HG03280 (cell line): Measurements from ENCODE around the gene CXCL1.
"Not testable (repeated sequence)": the region's sequence is repeated elsewhere in the genome, so short reads cannot be mapped to it uniquely, and the experiment has no call there.

ENCODE experiments used
- ATAC-seq: cut with Tn5 transposase; IDR thresholded peaks from one replicate; pipeline ENCODE4 v1.9.1; 2021; ENCODE audit warnings: mild to moderate bottlenecking, moderate library complexity; ENCODE audit not compliant: unreplicated experiment

Gene CXCL1

GRCh38 chr4:73872316-73873108 lies 3.3 kb downstream of the CXCL1 start:
- no peak for ATAC-seq

DNA sequence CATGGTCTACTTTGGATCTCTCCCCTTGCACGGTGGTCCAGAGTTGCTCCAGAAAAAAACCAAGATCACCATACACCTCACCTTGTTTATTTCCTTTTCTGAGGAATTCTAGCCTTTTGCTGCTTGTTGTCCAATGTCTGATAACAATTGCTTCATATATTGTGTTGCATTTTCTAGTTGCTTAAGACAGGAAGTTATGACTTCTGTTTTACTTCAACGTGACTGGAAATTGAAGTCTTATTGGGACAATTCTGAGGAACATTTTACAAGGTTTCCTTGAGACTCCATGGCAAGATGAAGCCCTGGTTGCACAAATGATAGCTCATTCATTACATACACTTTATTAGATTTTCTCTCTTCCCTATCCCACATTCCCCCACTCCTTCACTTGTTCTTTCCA lies 5.2 kb downstream of the CXCL1 start:
- ATAC-seq = no peak

DNA sequence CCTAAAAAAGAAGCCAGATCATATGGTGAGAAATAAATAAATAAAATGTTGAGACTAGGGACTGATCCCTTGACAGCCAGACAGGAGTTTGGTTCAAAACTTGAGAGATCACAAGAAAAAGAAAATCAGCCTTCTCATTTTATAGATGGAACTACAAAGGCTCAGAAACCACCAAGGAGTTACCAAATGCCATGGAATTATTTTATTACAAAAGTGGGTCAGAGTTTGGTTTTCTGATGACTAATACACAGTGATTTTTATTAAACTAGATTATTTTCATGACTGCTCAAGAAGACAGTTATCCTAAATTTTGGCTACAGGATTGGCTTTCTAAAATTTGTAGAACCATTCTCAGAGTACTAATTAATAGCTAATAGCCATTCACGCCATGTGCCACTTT lies 6.2 kb downstream of the CXCL1 start:
- no peak for ATAC-seq

GRCh38 chr4:73883306-73883705 lies 14.1 kb downstream of the CXCL1 start:
- ATAC-seq = no peak

GRCh38 chr4:73885574-73886267 lies 16.5 kb downstream of the CXCL1 start:
- no peak for ATAC-seq

- ATAC-seq = no peak
These were observed 22.1 kb downstream of the CXCL1 start for GRCh38 chr4:73891326-73891725.

GRCh38 chr4:73891739-73892405 lies 22.7 kb downstream of the CXCL1 start:
- no peak for ATAC-seq

DNA sequence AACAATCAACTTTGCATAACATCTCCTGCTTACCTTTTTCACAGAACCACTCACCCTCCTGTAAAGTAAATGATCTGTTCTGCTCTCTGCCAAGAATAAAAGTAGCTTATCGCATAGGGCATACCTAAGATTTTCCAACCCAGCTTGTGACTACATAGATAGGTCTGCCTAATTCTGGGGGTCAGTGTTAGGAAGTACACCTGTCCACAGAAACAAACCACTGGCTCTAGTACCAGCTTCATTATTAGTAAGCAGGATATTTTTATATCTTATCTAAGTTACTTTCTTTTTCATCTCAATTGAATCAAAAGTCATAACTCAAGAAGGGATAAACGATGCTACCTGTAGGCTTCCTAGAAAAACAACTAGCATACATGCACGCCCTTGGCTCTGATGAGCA lies 23.8 kb downstream of the CXCL1 start:
- no peak for ATAC-seq

- ATAC-seq = no peak
These were observed 24.8 kb downstream of the CXCL1 start for GRCh38 chr4:73894001-73894400.

GRCh38 chr4:73895201-73896175 lies 26.3 kb downstream of the CXCL1 start:
- no peak for ATAC-seq

- no peak for ATAC-seq
These were observed 27.2 kb downstream of the CXCL1 start for GRCh38 chr4:73896416-73896815.

DNA sequence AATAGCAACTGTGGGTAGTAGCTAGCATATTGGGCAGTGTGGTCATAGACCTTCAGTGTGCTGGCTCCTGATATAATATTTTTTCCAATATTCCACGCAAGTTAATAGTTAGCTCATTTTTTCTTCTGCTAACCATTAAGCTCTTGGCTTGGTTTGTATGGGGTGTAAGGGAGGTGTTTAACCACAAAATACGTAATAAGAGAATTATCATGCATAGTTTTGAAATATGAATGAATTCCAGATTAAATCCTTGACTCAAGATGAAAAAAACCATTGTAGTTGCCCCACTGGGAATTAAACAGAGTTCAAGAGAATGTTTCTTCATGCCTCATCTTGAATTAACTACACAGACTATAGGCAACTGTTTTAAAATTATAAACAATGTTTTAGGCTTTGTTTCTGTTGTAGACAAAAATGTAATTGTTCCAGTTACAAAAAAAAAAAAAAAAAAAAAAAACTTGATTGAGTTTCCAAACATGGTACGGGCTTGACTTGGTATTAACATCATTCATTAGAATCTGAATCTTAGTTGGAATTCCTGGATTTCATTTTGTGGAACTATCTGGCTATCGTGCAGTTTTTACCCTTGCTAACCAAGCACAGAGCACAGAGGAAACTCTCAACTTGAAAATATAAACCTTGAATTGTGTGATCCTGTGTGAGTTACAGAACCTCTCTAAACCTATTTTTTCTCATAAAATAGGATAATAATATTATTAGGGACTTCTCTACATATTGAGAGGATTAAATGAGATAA lies 28.4 kb downstream of the CXCL1 start:
- no peak for ATAC-seq

- ATAC-seq = not testable (repeated sequence)
These were observed 30.1 kb downstream of the CXCL1 start for GRCh38 chr4:73899338-73899737.

GRCh38 chr4:73901031-73901430 lies 31.8 kb downstream of the CXCL1 start:
- no peak for ATAC-seq

- ATAC-seq = no peak
These were observed 32.9 kb downstream of the CXCL1 start for GRCh38 chr4:73902038-73902637.

DNA sequence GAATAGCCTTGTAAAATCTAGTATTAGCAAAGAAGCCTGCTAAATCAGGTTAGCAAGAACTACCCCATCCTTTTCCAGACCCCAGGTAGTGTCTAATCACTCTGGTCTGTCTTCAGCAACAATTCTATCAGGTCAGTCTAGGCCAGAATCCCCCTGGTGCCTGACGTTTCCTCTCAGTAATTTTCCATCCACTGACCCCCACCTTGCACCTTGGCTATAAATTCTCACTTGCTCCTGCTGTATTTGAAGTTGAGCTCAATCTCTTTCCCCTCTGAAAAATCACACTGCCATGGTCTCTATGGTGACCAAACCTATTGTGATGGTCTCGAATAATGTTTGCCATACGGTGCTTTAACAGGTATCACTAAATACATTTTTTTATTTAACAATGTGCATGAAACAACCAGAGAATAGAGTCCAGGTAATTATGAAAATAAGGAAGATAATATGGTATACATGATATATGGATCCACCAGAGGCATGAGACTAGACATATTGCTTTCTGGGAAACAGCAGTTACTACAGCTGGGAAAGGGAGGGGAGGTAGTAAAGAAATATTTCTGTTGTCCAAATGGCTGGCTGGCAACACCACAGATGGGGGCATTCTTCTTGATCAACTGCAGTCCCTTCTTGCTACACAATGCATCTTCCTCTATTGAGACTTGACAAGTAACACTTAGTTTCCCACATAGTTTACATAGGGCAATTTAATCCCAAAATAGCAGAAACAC lies 33.8 kb downstream of the CXCL1 start:
- no peak for ATAC-seq

- no peak for ATAC-seq
These were observed 35.3 kb downstream of the CXCL1 start for GRCh38 chr4:73904491-73904890.

DNA sequence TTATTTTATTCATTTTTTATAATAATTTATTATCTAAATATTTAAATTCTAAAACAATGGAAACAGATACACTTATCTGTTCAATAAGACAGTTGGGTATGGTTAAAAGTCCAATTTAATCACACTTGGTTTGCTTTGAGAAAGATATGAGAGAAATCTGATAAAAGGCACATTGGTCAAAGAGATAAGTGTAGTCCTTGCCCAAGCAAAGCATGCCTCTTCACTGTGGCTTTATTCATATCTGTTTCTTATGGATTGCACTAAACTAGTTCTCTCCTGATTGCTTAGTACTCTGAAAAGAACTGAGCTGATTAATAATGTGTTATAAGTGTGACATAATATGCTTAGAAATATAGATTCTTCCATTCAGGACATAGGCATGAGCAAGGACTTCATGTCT lies 39.8 kb downstream of the CXCL1 start:
- no peak for ATAC-seq

DNA sequence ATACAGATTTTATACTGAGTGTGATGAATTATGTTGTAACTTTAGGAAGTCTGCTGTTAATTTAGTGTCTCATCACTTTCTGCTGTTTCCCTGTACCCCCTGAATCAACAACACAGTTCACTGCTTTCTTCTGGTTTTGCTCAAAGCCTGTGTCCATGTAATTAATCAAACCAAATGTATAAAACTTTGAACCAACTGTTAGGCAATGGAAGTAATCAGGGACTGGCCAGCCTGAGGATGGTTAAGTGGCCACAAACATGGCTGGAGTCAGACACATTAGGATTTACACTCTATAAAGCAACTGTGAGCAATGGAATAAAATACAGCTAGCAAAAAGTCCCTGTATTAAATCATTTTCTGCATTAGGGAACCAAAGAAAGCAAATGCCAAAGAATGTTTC lies 42.6 kb downstream of the CXCL1 start:
- ATAC-seq = no peak
